ENCODE results near the gene UBE2U. TPM values are rescaled to one million over a fixed set of nuclear protein-coding genes. Genes with fewer than 3 reads are reported as not detected.
"Not testable (repeated sequence)": the region's sequence is repeated elsewhere in the genome, so short reads cannot be mapped to it uniquely, and the experiment has no call there.

Gene UBE2U
- total and polyA plus RNA-seq, 4 donors: not detected

- H3K27ac ChIP-seq (ENCODE audit: low read depth in 1 of 2, low read length in 2 of 2); DNase-seq; H3K9me3 ChIP-seq (ENCODE audit: control insufficient read depth, low read length); H3K4me3 ChIP-seq (ENCODE audit: low read length in 2 of 2); H3K36me3 ChIP-seq (ENCODE audit: control insufficient read depth in 1 of 2, insufficient read depth in 2 of 2, low read length in 1 of 2); ATAC-seq (ENCODE audit: low FRiP score); H3K27me3 ChIP-seq (ENCODE audit: control insufficient read depth in 1 of 2, insufficient read depth in 2 of 2, low read length in 1 of 2); intact Hi-C loops (cut with DNase I); H3K4me1 ChIP-seq (ENCODE audit: control insufficient read depth in 1 of 2, insufficient read depth in 2 of 2, low read length in 2 of 2): not testable (repeated sequence)
- 84 to 96% methylated on average over 4 of the region's 4 CpGs for WGBS, 2 donors
These were observed 36.1 kb downstream of the UBE2U start for GRCh38 chr1:64239519-64239918.

- Histone ChIP-seq H3K27ac (ENCODE audit: low read depth in 1 of 2, low read length in 2 of 2) (no peak overlapping the region), H3K36me3 (ENCODE audit: control insufficient read depth in 1 of 2, insufficient read depth in 2 of 2, low read length in 1 of 2) (no peaks in the 10 kb centered on the region), H3K9me3 (ENCODE audit: control insufficient read depth, low read length) (no peaks in the 10 kb centered on the region), H3K4me1 (ENCODE audit: control insufficient read depth in 1 of 2, insufficient read depth in 2 of 2, low read length in 2 of 2) (no peaks in the 10 kb centered on the region), H3K27me3 (ENCODE audit: control insufficient read depth in 1 of 2, insufficient read depth in 2 of 2, low read length in 1 of 2) (no peaks in the 10 kb centered on the region), H3K4me3 (ENCODE audit: low read length in 2 of 2) (no peak overlapping the region)
- peak; percentile 33 for ATAC-seq (ENCODE audit: low FRiP score)
- DNase-seq: no peak
- intact Hi-C loops (cut with DNase I): loop anchor here (5.0 to 10.0 kb wide), 5 partner anchors 465 to 568 kb away; partner anchors contain the start of gene ROR1 (in 2 of the 2)
These were observed 36.8 kb downstream of the UBE2U start for GRCh38 chr1:64240206-64240605.

GRCh38 chr1:64241069-64241468, 37.6 kb downstream of the UBE2U start:
- H3K4me3 ChIP-seq (ENCODE audit: low read length in 2 of 2): no peak overlapping the region
- no peak overlapping the region for H3K27ac ChIP-seq (ENCODE audit: low read depth in 1 of 2, low read length in 2 of 2)
- no peak for DNase-seq
- no peaks in the 10 kb centered on the region for H3K36me3 ChIP-seq (ENCODE audit: control insufficient read depth in 1 of 2, insufficient read depth in 2 of 2, low read length in 1 of 2)
- H3K27me3 ChIP-seq (ENCODE audit: control insufficient read depth in 1 of 2, insufficient read depth in 2 of 2, low read length in 1 of 2): no peaks in the 10 kb centered on the region
- no peaks in the 10 kb centered on the region for H3K9me3 ChIP-seq (ENCODE audit: control insufficient read depth, low read length)
- intact Hi-C loops (cut with DNase I): loop anchor here (5.0 to 10.0 kb wide), 5 partner anchors 466 to 569 kb away; partner anchors contain the start of gene ROR1 (in 2 of the 2)
- H3K4me1 ChIP-seq (ENCODE audit: control insufficient read depth in 1 of 2, insufficient read depth in 2 of 2, low read length in 2 of 2): no peaks in the 10 kb centered on the region
- ATAC-seq (ENCODE audit: low FRiP score): no peak

GRCh38 chr1:64242895-64243756, 39.7 kb downstream of the UBE2U start:
- H3K27me3 ChIP-seq (ENCODE audit: control insufficient read depth in 1 of 2, insufficient read depth in 2 of 2, low read length in 1 of 2): no peaks in the 10 kb centered on the region
- no peak for DNase-seq
- no peak overlapping the region for H3K4me3 ChIP-seq (ENCODE audit: low read length in 2 of 2)
- ATAC-seq (ENCODE audit: low FRiP score): no peak
- H3K4me1 ChIP-seq (ENCODE audit: control insufficient read depth in 1 of 2, insufficient read depth in 2 of 2, low read length in 2 of 2): no peaks in the 10 kb centered on the region
- WGBS, 2 donors: 29 to 30% methylated on average over 6 of the region's 6 CpGs
- H3K36me3 ChIP-seq (ENCODE audit: control insufficient read depth in 1 of 2, insufficient read depth in 2 of 2, low read length in 1 of 2): no peaks in the 10 kb centered on the region
- no peaks in the 10 kb centered on the region for H3K9me3 ChIP-seq (ENCODE audit: control insufficient read depth, low read length)
- intact Hi-C loops (cut with DNase I): loop anchor here (5.0 to 10.0 kb wide), 5 partner anchors 468 to 571 kb away; partner anchors contain the start of gene ROR1 (in 2 of the 2)
- no peak overlapping the region for H3K27ac ChIP-seq (ENCODE audit: low read depth in 1 of 2, low read length in 2 of 2)

- WGBS, 2 donors: 5 to 15% methylated on average over 4 of the region's 4 CpGs
- Histone ChIP-seq H3K27ac (ENCODE audit: low read depth in 1 of 2, low read length in 2 of 2) (no peak overlapping the region), H3K36me3 (ENCODE audit: control insufficient read depth in 1 of 2, insufficient read depth in 2 of 2, low read length in 1 of 2) (no peaks in the 10 kb centered on the region), H3K4me1 (ENCODE audit: control insufficient read depth in 1 of 2, insufficient read depth in 2 of 2, low read length in 2 of 2) (no peaks in the 10 kb centered on the region), H3K4me3 (ENCODE audit: low read length in 2 of 2) (no peak overlapping the region), H3K27me3 (ENCODE audit: control insufficient read depth in 1 of 2, insufficient read depth in 2 of 2, low read length in 1 of 2) (no peaks in the 10 kb centered on the region), H3K9me3 (ENCODE audit: control insufficient read depth, low read length) (no peaks in the 10 kb centered on the region)
- DNase-seq (no peak), ATAC-seq (ENCODE audit: low FRiP score) (no peak)
- intact Hi-C loops (cut with DNase I): loop anchor here (2.0 to 10.0 kb wide), 6 partner anchors 469 to 625 kb away; partner anchors contain the start of gene ROR1 (in 2 of the 2)
These were observed 40.3 kb downstream of the UBE2U start for GRCh38 chr1:64243757-64244080.

GRCh38 chr1:64245495-64245894, 42.1 kb downstream of the UBE2U start:
- intact Hi-C loops (cut with DNase I): loop anchor here (2.0 to 10.0 kb wide), 4 partner anchors 471 to 668 kb away; partner anchors contain the start of gene ROR1 (in 1 of the 2)
- 53 to 69% methylated on average over 9 of the region's 9 CpGs for WGBS, 2 donors
- Histone ChIP-seq H3K27ac (ENCODE audit: low read depth in 1 of 2, low read length in 2 of 2) (no peak overlapping the region), H3K9me3 (ENCODE audit: control insufficient read depth, low read length) (no peaks in the 10 kb centered on the region), H3K27me3 (ENCODE audit: control insufficient read depth in 1 of 2, insufficient read depth in 2 of 2, low read length in 1 of 2) (no peaks in the 10 kb centered on the region), H3K36me3 (ENCODE audit: control insufficient read depth in 1 of 2, insufficient read depth in 2 of 2, low read length in 1 of 2) (no peaks in the 10 kb centered on the region), H3K4me3 (ENCODE audit: low read length in 2 of 2) (no peak overlapping the region), H3K4me1 (ENCODE audit: control insufficient read depth in 1 of 2, insufficient read depth in 2 of 2, low read length in 2 of 2) (no peaks in the 10 kb centered on the region)
- DNase-seq (no peak), ATAC-seq (ENCODE audit: low FRiP score) (no peak)

- H3K9me3 ChIP-seq (ENCODE audit: control insufficient read depth, low read length): no peaks in the 10 kb centered on the region
These were observed 43.0 kb downstream of the UBE2U start for GRCh38 chr1:64246294-64246917.

GRCh38 chr1:64248065-64248464, 44.6 kb downstream of the UBE2U start:
- Histone ChIP-seq H3K9me3 (ENCODE audit: control insufficient read depth, low read length) (no peaks in the 10 kb centered on the region), H3K27ac (ENCODE audit: low read depth in 1 of 2, low read length in 2 of 2) (no peak overlapping the region), H3K27me3 (ENCODE audit: control insufficient read depth in 1 of 2, insufficient read depth in 2 of 2, low read length in 1 of 2) (no peaks in the 10 kb centered on the region), H3K4me3 (ENCODE audit: low read length in 2 of 2) (no peak overlapping the region), H3K4me1 (ENCODE audit: control insufficient read depth in 1 of 2, insufficient read depth in 2 of 2, low read length in 2 of 2) (no peaks in the 10 kb centered on the region), H3K36me3 (ENCODE audit: control insufficient read depth in 1 of 2, insufficient read depth in 2 of 2, low read length in 1 of 2) (no peaks in the 10 kb centered on the region)
- ATAC-seq (ENCODE audit: low FRiP score) (no peak), DNase-seq (no peak)
- WGBS, 2 donors: 64 to 68% methylated on average over 5 of the region's 5 CpGs
- intact Hi-C loops (cut with DNase I): loop anchor here (5.0 to 10.0 kb wide), 3 partner anchors 473 to 671 kb away; partner anchors contain the start of gene ROR1 (in 1 of the 2)

More at GRCh38 chr1:64246294-64246917, 43.0 kb downstream of the UBE2U start:
- Histone ChIP-seq H3K27ac (ENCODE audit: low read depth in 1 of 2, low read length in 2 of 2) (no peak overlapping the region), H3K27me3 (ENCODE audit: control insufficient read depth in 1 of 2, insufficient read depth in 2 of 2, low read length in 1 of 2) (no peaks in the 10 kb centered on the region), H3K4me1 (ENCODE audit: control insufficient read depth in 1 of 2, insufficient read depth in 2 of 2, low read length in 2 of 2) (no peaks in the 10 kb centered on the region), H3K36me3 (ENCODE audit: control insufficient read depth in 1 of 2, insufficient read depth in 2 of 2, low read length in 1 of 2) (no peaks in the 10 kb centered on the region), H3K4me3 (ENCODE audit: low read length in 2 of 2) (no peak overlapping the region)
- WGBS, 2 donors: 15 to 20% methylated on average over 4 of the region's 4 CpGs
- ATAC-seq (ENCODE audit: low FRiP score) (no peak), DNase-seq (no peak)
- intact Hi-C loops (cut with DNase I): loop anchor here (5.0 to 10.0 kb wide), 3 partner anchors 472 to 669 kb away; partner anchors contain the start of gene ROR1 (in 1 of the 2)
